ENCODE measurements around the gene FHIP2A.

DNA sequence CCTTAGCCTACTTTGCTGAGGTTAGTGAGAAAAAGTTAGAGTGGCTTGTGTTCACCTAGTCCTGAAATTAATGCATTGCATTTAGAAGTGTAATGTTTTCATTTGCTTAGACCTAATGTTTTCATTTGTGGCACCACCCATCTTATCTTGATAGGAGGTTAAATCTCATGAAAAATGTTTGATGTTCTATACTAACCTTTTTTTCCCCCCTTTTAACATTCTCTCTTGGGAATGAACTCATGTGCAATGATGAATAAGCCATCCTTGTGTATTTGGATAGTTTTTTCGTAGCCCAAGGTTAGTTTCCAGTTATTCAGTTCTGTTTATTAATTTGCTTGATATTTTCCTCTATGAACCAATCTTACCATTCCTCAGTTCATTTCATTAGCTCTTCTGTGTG lies 2.8 kb downstream of the FHIP2A start:
- TF ChIP-seq SUZ12 (IDR thresholded peaks at IDR 0.05; ENCODE audit: extremely low read depth, insufficient read depth, insufficient read length) (no peak), YY1 (IDR thresholded peaks at IDR 0.05; ENCODE audit: insufficient read depth, insufficient read length) (no peak), ZNF274 (IDR thresholded peaks at IDR 0.05; ENCODE audit: low read depth, low read length) (no peak)

Measured in NT2/D1 (cell line).